B cell (primary cell): ENCODE results near the gene RAD51D.

Experiments used
- EZH2 ChIP-seq: IDR thresholded peaks from 2 replicates; pipeline ENCODE4 v1.6.1; 2012; ENCODE audit warnings: borderline replicate concordance, low read depth, mild to moderate bottlenecking, moderate library complexity, low read length; ENCODE audit not compliant: insufficient read depth, poor library complexity, severe bottlenecking
- TF ChIP-seq, protein P1 (sequence below): fragments of 200-600 bp; IDR thresholded peaks from one replicate; pipeline ENCODE4 v1.8.0; 2022; ENCODE audit warnings: antibody characterized with exemption, mild to moderate bottlenecking

DNA sequence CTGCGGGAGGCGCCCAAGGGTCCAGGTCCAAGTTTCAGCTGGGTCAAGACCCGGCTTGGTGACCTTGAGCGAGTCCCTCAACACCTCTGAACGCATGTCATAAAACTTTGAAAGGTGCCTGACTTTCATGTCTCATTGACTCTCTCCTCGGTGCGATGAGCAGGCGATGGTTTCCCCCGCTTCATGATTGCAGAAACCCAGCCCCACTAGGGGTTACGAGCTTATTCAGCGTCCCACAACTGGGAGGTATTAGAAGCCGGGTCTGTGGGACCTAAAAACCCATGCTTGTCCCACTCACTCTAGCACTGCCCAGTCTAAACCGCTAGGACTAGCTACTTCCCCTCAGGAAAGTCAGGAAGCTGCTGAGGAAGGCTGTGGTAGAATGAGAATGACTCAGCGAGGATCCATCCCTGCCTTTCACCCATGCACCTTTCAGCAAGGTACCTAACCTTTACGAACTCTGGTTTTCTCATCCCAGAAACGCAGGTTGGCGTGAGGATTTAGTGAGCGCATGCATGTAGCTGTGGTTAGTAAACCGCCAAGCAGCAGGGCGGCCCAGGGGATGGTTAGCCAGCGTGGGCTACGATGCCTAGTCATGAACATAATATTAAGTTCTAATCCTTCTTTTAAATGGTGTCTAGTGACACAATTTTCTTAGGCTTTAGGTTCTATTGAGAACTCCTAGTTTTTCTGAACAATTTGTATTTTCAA, 29.9 kb downstream of the RAD51D start:
- TF ChIP-seq, protein P1, sequence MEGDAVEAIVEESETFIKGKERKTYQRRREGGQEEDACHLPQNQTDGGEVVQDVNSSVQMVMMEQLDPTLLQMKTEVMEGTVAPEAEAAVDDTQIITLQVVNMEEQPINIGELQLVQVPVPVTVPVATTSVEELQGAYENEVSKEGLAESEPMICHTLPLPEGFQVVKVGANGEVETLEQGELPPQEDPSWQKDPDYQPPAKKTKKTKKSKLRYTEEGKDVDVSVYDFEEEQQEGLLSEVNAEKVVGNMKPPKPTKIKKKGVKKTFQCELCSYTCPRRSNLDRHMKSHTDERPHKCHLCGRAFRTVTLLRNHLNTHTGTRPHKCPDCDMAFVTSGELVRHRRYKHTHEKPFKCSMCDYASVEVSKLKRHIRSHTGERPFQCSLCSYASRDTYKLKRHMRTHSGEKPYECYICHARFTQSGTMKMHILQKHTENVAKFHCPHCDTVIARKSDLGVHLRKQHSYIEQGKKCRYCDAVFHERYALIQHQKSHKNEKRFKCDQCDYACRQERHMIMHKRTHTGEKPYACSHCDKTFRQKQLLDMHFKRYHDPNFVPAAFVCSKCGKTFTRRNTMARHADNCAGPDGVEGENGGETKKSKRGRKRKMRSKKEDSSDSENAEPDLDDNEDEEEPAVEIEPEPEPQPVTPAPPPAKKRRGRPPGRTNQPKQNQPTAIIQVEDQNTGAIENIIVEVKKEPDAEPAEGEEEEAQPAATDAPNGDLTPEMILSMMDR = no peak
- no peak for TF ChIP-seq EZH2
